Measurements from ENCODE around the gene RTL9.

Gene RTL9

GRCh38 chrX:110383414-110383813 is 24.8 kb downstream of the RTL9 start:
- Mint-ChIP-seq H3K27me3 (peaks cover 10 to 11% of the 10 kb centered on the region in 2 donors), H3K4me1 (ENCODE audit: low read depth in 2 of 2) (no peaks in the 10 kb centered on the region), H3K36me3 (ENCODE audit: insufficient read depth) (no peaks in the 10 kb centered on the region), H3K9me3 (no peaks in the 10 kb centered on the region), H3K27ac (no peak overlapping the region), H3K4me3 (no peak overlapping the region)
- ATAC-seq (replicated peaks) (no peak), DNase-seq (no peak)

- DNase-seq, result no peak
- H3K27ac Mint-ChIP-seq, result no peak overlapping the region
- H3K4me1 Mint-ChIP-seq (ENCODE audit: low read depth in 2 of 2), result no peaks in the 10 kb centered on the region
- no peak for ATAC-seq (replicated peaks)
- peaks cover 0 to 6% of the 10 kb centered on the region in 2 donors for H3K27me3 Mint-ChIP-seq
- H3K9me3 Mint-ChIP-seq, result no peaks in the 10 kb centered on the region
- H3K36me3 Mint-ChIP-seq (ENCODE audit: insufficient read depth), result no peaks in the 10 kb centered on the region
- no peak overlapping the region for H3K4me3 Mint-ChIP-seq
Observed at GRCh38 chrX:110384490-110384889, 25.8 kb downstream of the RTL9 start.

GRCh38 chrX:110389570-110389969 is 30.9 kb downstream of the RTL9 start:
- Mint-ChIP-seq H3K27ac (peak overlapping the region in 1 of 2 donors; percentile 36), H3K36me3 (ENCODE audit: insufficient read depth) (no peaks in the 10 kb centered on the region), H3K4me1 (ENCODE audit: low read depth in 2 of 2) (no peaks in the 10 kb centered on the region), H3K27me3 (peaks cover 0 to 6% of the 10 kb centered on the region in 2 donors), H3K4me3 (no peak overlapping the region), H3K9me3 (no peaks in the 10 kb centered on the region)
- DNase-seq (no peak), ATAC-seq (replicated peaks) (no peak)

- DNase-seq (no peak), ATAC-seq (replicated peaks) (no peak)
- Mint-ChIP-seq H3K27ac (no peak overlapping the region), H3K27me3 (peaks cover 0 to 7% of the 10 kb centered on the region in 2 donors), H3K4me3 (no peak overlapping the region), H3K36me3 (ENCODE audit: insufficient read depth) (no peaks in the 10 kb centered on the region), H3K4me1 (ENCODE audit: low read depth in 2 of 2) (no peaks in the 10 kb centered on the region), H3K9me3 (no peaks in the 10 kb centered on the region)
Observed at GRCh38 chrX:110391086-110391485, 32.4 kb downstream of the RTL9 start.

- Mint-ChIP-seq H3K4me3 (no peak overlapping the region), H3K27ac (no peak overlapping the region), H3K4me1 (ENCODE audit: low read depth in 2 of 2) (no peaks in the 10 kb centered on the region), H3K36me3 (ENCODE audit: insufficient read depth) (no peaks in the 10 kb centered on the region), H3K9me3 (no peaks in the 10 kb centered on the region), H3K27me3 (peaks cover 5 to 17% of the 10 kb centered on the region in 2 donors)
- DNase-seq (no peak), ATAC-seq (replicated peaks) (no peak)
Observed at GRCh38 chrX:110394651-110395050, 36.0 kb downstream of the RTL9 start.

GRCh38 chrX:110395877-110396276 is 37.2 kb downstream of the RTL9 start:
- DNase-seq (no peak), ATAC-seq (replicated peaks) (no peak)
- no peaks in the 10 kb centered on the region for H3K36me3 Mint-ChIP-seq (ENCODE audit: insufficient read depth)
- H3K27me3 Mint-ChIP-seq, result peaks cover 10 to 17% of the 10 kb centered on the region in 2 donors
- no peaks in the 10 kb centered on the region for H3K4me1 Mint-ChIP-seq (ENCODE audit: low read depth in 2 of 2)
- H3K27ac Mint-ChIP-seq, result no peak overlapping the region
- H3K4me3 Mint-ChIP-seq, result no peak overlapping the region
- no peaks in the 10 kb centered on the region for H3K9me3 Mint-ChIP-seq

- Mint-ChIP-seq H3K27ac (no peak overlapping the region), H3K4me1 (ENCODE audit: low read depth in 2 of 2) (no peaks in the 10 kb centered on the region), H3K9me3 (no peaks in the 10 kb centered on the region), H3K36me3 (ENCODE audit: insufficient read depth) (no peaks in the 10 kb centered on the region), H3K27me3 (peaks cover 10 to 21% of the 10 kb centered on the region in 2 donors), H3K4me3 (no peak overlapping the region)
- no peak for DNase-seq
- no peak for ATAC-seq (replicated peaks)
Observed at GRCh38 chrX:110396735-110397134, 38.1 kb downstream of the RTL9 start.

GRCh38 chrX:110397339-110397738 is 38.7 kb downstream of the RTL9 start:
- Mint-ChIP-seq H3K27me3 (peaks cover 10 to 27% of the 10 kb centered on the region in 2 donors), H3K27ac (no peak overlapping the region), H3K4me1 (ENCODE audit: low read depth in 2 of 2) (no peaks in the 10 kb centered on the region), H3K36me3 (ENCODE audit: insufficient read depth) (no peaks in the 10 kb centered on the region), H3K9me3 (no peaks in the 10 kb centered on the region), H3K4me3 (no peak overlapping the region)
- ATAC-seq (replicated peaks) (no peak), DNase-seq (no peak)

GRCh38 chrX:110397904-110398303 is 39.3 kb downstream of the RTL9 start:
- Mint-ChIP-seq H3K9me3 (no peaks in the 10 kb centered on the region), H3K36me3 (ENCODE audit: insufficient read depth) (no peaks in the 10 kb centered on the region), H3K27me3 (peaks cover 10 to 31% of the 10 kb centered on the region in 2 donors), H3K27ac (no peak overlapping the region), H3K4me3 (no peak overlapping the region), H3K4me1 (ENCODE audit: low read depth in 2 of 2) (no peaks in the 10 kb centered on the region)
- no peak for ATAC-seq (replicated peaks)
- DNase-seq, result no peak

- peaks cover 10 to 31% of the 10 kb centered on the region in 2 donors for H3K27me3 Mint-ChIP-seq
- no peaks in the 10 kb centered on the region for H3K9me3 Mint-ChIP-seq
- DNase-seq (no peak), ATAC-seq (replicated peaks) (no peak)
- H3K27ac Mint-ChIP-seq, result no peak overlapping the region
- no peaks in the 10 kb centered on the region for H3K36me3 Mint-ChIP-seq (ENCODE audit: insufficient read depth)
- H3K4me1 Mint-ChIP-seq (ENCODE audit: low read depth in 2 of 2), result no peaks in the 10 kb centered on the region
- H3K4me3 Mint-ChIP-seq, result no peak overlapping the region
Observed at GRCh38 chrX:110399497-110399896, 40.8 kb downstream of the RTL9 start.

- no peak for ATAC-seq (replicated peaks)
- H3K27me3 Mint-ChIP-seq, result peaks cover 10 to 31% of the 10 kb centered on the region in 2 donors
- no peak overlapping the region for H3K4me3 Mint-ChIP-seq
- H3K9me3 Mint-ChIP-seq, result no peaks in the 10 kb centered on the region
- no peak for DNase-seq
- H3K27ac Mint-ChIP-seq, result no peak overlapping the region
- H3K36me3 Mint-ChIP-seq (ENCODE audit: insufficient read depth), result no peaks in the 10 kb centered on the region
- no peaks in the 10 kb centered on the region for H3K4me1 Mint-ChIP-seq (ENCODE audit: low read depth in 2 of 2)
Observed at GRCh38 chrX:110399966-110400365, 41.3 kb downstream of the RTL9 start.

- Mint-ChIP-seq H3K9me3 (no peaks in the 10 kb centered on the region), H3K27me3 (peaks cover 9 to 31% of the 10 kb centered on the region in 2 donors), H3K36me3 (ENCODE audit: insufficient read depth) (no peaks in the 10 kb centered on the region), H3K4me1 (ENCODE audit: low read depth in 2 of 2) (no peaks in the 10 kb centered on the region), H3K27ac (no peak overlapping the region), H3K4me3 (no peak overlapping the region)
- DNase-seq (no peak), ATAC-seq (replicated peaks) (no peak)
Observed at GRCh38 chrX:110401135-110401534, 42.5 kb downstream of the RTL9 start.

- no peaks in the 10 kb centered on the region for H3K4me1 Mint-ChIP-seq (ENCODE audit: low read depth in 2 of 2)
- ATAC-seq (replicated peaks) (no peak), DNase-seq (no peak)
- H3K9me3 Mint-ChIP-seq, result no peaks in the 10 kb centered on the region
- no peak overlapping the region for H3K27ac Mint-ChIP-seq
- H3K27me3 Mint-ChIP-seq, result peaks cover 5 to 25% of the 10 kb centered on the region in 2 donors
- H3K4me3 Mint-ChIP-seq, result no peak overlapping the region
- H3K36me3 Mint-ChIP-seq (ENCODE audit: insufficient read depth), result no peaks in the 10 kb centered on the region
Observed at GRCh38 chrX:110402091-110402849, 43.6 kb downstream of the RTL9 start.

GRCh38 chrX:110402850-110403221 is 44.2 kb downstream of the RTL9 start:
- no peak overlapping the region for H3K4me3 Mint-ChIP-seq
- H3K4me1 Mint-ChIP-seq (ENCODE audit: low read depth in 2 of 2), result no peaks in the 10 kb centered on the region
- H3K9me3 Mint-ChIP-seq, result no peaks in the 10 kb centered on the region
- no peaks in the 10 kb centered on the region for H3K36me3 Mint-ChIP-seq (ENCODE audit: insufficient read depth)
- H3K27ac Mint-ChIP-seq, result no peak overlapping the region
- no peak for DNase-seq
- H3K27me3 Mint-ChIP-seq, result peaks cover 5 to 19% of the 10 kb centered on the region in 2 donors
- no peak for ATAC-seq (replicated peaks)

Data from effector memory CD8-positive, alpha-beta T cell (primary cell).